OCI-LY7 (cell line): ENCODE results near the gene UPK3A. TPM values are rescaled to one million over a fixed set of nuclear protein-coding genes. Genes with fewer than 3 reads are reported as not detected.

ENCODE experiments used
- BruUV-seq: library from RNA; stranded (reverse); fragments of 400-500 nt; replicated peaks from 2 replicates; lab custom pipeline; 2021; lab: Mats Ljungman, UMichigan
- CTCF ChIA-PET: fragments of 300-600 bp; sonication (Branson Sonifier 250); formaldehyde crosslinking; loops from one replicate; lab custom pipeline; 2022; ENCODE audit warnings: antibody characterized with exemption; ENCODE audit not compliant: unreplicated experiment; lab: Charles Lee
- POLR2A ChIA-PET: fragments of 300-600 bp; sonication (Branson Sonifier 250); formaldehyde crosslinking; loops from one replicate; lab custom pipeline; 2022; ENCODE audit warnings: antibody characterized with exemption; lab: Charles Lee
- DNase-seq: peaks from one replicate; pipeline ENCODE4 v3.0.0-alpha.2; 2015; ENCODE audit warnings: low spot score
- H2AFZ ChIP-seq: fragments of 200-600 bp; sonication (generic), shearing (Covaris generic); 2 replicates; pipeline ENCODE4 v1.6.1; 2014; ENCODE audit warnings: mild to moderate bottlenecking, antibody characterized with exemption, low read length, moderate library complexity
- H3K27ac ChIP-seq: fragments of 200-600 bp; sonication (generic); 2 replicates; pipeline ENCODE4 v1.5.1; 2014; ENCODE audit warnings: mixed run types, low read depth, mild to moderate bottlenecking, moderate library complexity, low read length, inconsistent platforms; ENCODE audit not compliant: poor library complexity, severe bottlenecking
- H3K36me3 ChIP-seq: fragments of 200-600 bp; sonication (generic); 2 replicates; pipeline ENCODE4 v1.6.1; 2014; ENCODE audit warnings: mild to moderate bottlenecking, antibody characterized with exemption, low read length, moderate library complexity, mixed read lengths; ENCODE audit not compliant: insufficient read depth
- H3K4me1 ChIP-seq: fragments of 200-600 bp; sonication (generic); 2 replicates; pipeline ENCODE4 v1.5.1; 2014; ENCODE audit warnings: mild to moderate bottlenecking, low read length; ENCODE audit not compliant: insufficient read depth, poor library complexity, severe bottlenecking
- H3K4me2 ChIP-seq: fragments of 200-600 bp; sonication (generic); 2 replicates; pipeline ENCODE4 v1.6.1; 2014; ENCODE audit warnings: mild to moderate bottlenecking, low read length
- H3K4me3 ChIP-seq: fragments of 200-600 bp; sonication (generic); 2 replicates; pipeline ENCODE4 v1.5.1; 2014; ENCODE audit warnings: mild to moderate bottlenecking, low read depth, low read length; ENCODE audit not compliant: poor library complexity, severe bottlenecking
- H3K79me2 ChIP-seq: fragments of 200-600 bp; sonication (generic); 2 replicates; pipeline ENCODE4 v1.6.1; 2016; ENCODE audit warnings: low read depth, mild to moderate bottlenecking, low read length, moderate library complexity, mixed read lengths; ENCODE audit not compliant: insufficient read depth
- H3K9me2 ChIP-seq: fragments of 200-600 bp; sonication (generic); 2 replicates; pipeline ENCODE4 v1.6.1; 2016; ENCODE audit warnings: mild to moderate bottlenecking, low read length, mixed read lengths; ENCODE audit not compliant: insufficient read depth
- H3K9me3 ChIP-seq: fragments of 200-600 bp; sonication (generic); 2 replicates; pipeline ENCODE4 v1.6.1; 2014; ENCODE audit warnings: mild to moderate bottlenecking, mixed run types, low read length, mixed read lengths
- H4K20me1 ChIP-seq: fragments of 200-600 bp; sonication (generic); 2 replicates; pipeline ENCODE4 v1.6.1; 2014; ENCODE audit warnings: mild to moderate bottlenecking, antibody characterized with exemption, low read length, moderate library complexity, mixed read lengths; ENCODE audit not compliant: insufficient read depth
- CTCF ChIP-seq: fragments of 200-600 bp; sonication (generic); conservative IDR thresholded peaks from 2 replicates; pipeline ENCODE4 v1.5.1; 2014; ENCODE audit warnings: mild to moderate bottlenecking, antibody characterized with exemption, low read length, moderate library complexity, mixed read lengths
- EZH2phosphoT487 ChIP-seq: fragments of 200-600 bp; sonication (generic); IDR thresholded peaks from 2 replicates; pipeline ENCODE4 v1.6.1; 2018; ENCODE audit warnings: low read depth, borderline replicate concordance, mild to moderate bottlenecking, mixed run types, antibody characterized with exemption, low read length, moderate library complexity, mixed read lengths
- intact Hi-C: fragments of 100-400 bp; cut with micrococcal nuclease; formaldehyde crosslinking; loops from one replicate; pipeline ENCODE4 v1.10.0; 2022; ENCODE audit not compliant: unreplicated experiment
- total RNA-seq, 2 experiments: library from RNA; depleted of rRNA in 1 of 2; stranded (reverse); fragments of >200 nt in 1 of 2; shearing (Covaris generic) in 1 of 2; gene quantifications; 2 replicates each; pipeline ENCODE4 v1.2.3, GENCODE V29; 2014 to 2022

Gene UPK3A
- total RNA-seq, 2 experiments from 2014 or later: not detected

DNA sequence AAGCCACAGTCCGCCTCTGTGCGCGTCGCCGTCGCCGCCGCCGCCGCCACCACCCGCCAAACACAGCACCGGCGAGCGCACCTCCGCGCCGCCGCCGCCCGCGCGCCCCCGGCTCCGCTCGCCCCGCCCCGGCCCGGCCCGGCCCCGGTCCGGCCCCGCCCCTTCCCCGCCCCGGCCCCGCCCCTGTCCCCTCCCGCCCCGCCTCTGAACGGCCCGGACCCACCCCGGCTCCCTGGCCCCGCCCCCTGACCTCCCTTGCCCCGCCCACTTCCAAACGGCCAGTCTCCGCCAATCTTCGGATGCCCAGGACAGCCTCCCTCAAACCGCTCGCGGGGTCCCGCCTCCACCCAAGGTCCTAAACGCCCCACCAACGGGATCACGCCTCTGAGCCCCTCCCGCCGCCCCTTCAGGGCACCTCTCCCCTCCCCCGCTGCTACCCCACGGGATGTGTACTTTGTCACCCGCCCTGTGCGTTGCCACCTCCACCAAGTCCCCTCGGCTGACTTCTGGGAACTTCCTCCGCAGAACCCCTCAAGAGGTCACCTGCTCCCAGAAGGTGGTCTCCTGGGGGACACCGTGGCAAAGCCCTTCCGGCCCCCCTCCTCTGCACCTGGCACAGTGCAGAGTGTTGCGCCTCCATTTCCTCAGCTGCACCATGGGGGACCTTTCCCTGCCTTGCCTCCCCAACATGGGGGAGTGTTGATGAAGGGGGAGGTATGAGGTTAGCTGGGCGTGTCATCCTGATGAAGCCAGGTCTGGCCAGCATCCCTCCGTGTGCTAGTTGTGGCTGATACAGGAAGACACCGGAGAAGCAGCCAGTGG lies 43.7 kb upstream of the UPK3A start, which contains the start of gene KIAA0930:
Gene KIAA0930, minus strand, starts transcription at position 85 of the 822 bp plus-strand sequence. CDS start 191 bp downstream, outside the sequence.
- ChIA-PET POLR2A (no interaction called here), CTCF (no interaction called here)
- Histone ChIP-seq H3K36me3 (peaks cover 26% of the 10 kb centered on the region; the same call in 1 of the 2 replicates), H4K20me1 (peaks cover 16% of the 10 kb centered on the region), H3K27ac (peak within 1 kb of the TSS; percentile 55), H3K4me1 (peaks cover 72% of the 10 kb centered on the region), H3K79me2 (peaks cover 39% of the 10 kb centered on the region), H3K9me3 (no peaks in the 10 kb centered on the region), H2AFZ (peak within 1 kb of the TSS; percentile 51; the same call in 1 of the 2 replicates), H3K4me3 (peak within 1 kb of the TSS; percentile 84), H3K4me2 (peak within 1 kb of the TSS; percentile 89), H3K9me2 (no peaks in the 10 kb centered on the region)
- no TSS peak for BruUV-seq
- intact Hi-C loops: no loop called here
- DNase-seq: peak; percentile 90
- TF ChIP-seq CTCF (no peak), EZH2phosphoT487 (no peak)

- no TSS peak for BruUV-seq
Observed at GRCh38 chr22:45242778-45243191, 42.0 kb upstream of the UPK3A start.

More at GRCh38 chr22:45242778-45243191, 42.0 kb upstream of the UPK3A start:
- Histone ChIP-seq H3K9me3 (no peaks in the 10 kb centered on the region), H3K4me1 (peaks cover 72% of the 10 kb centered on the region), H3K4me2 (no peak overlapping the region), H4K20me1 (peaks cover 16% of the 10 kb centered on the region), H3K79me2 (peaks cover 25% of the 10 kb centered on the region), H2AFZ (no peak overlapping the region), H3K9me2 (no peaks in the 10 kb centered on the region), H3K36me3 (peaks cover 11% of the 10 kb centered on the region; the same call in 1 of the 2 replicates), H3K4me3 (no peak overlapping the region), H3K27ac (no peak overlapping the region)
- intact Hi-C loops: no loop called here
- TF ChIP-seq CTCF: peak; percentile 44
- TF ChIP-seq EZH2phosphoT487: no peak
- CTCF ChIA-PET: no interaction called here
- DNase-seq: no peak
- POLR2A ChIA-PET: no interaction called here
